ENCODE measurements around the gene TBX20. TPM values are rescaled to one million over a fixed set of nuclear protein-coding genes. Genes with fewer than 3 reads are reported as not detected.
"Not testable (repeated sequence)": the region's sequence is repeated elsewhere in the genome, so short reads cannot be mapped to it uniquely, and the experiment has no call there.

Gene TBX20
- total RNA-seq, 1 experiment from 2014 or later = 2.5 TPM

DNA sequence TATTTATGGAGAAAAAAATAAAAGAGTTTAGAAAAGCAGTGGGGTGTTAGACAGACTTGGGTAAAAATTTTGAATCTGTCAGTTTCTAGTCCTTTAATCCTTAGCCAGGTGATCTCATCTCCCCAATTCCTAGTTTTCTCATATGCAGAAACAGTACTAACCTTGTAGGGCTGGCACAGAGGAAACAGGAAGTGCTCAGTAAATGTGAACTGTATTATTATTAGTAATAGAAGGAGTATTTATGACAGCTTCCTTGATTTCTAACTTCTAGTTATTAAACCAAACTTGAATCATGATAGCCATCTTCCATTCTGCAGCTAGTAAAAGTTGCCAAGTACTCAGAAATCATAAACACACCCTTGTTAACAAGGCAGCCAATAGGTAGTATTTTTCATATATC lies 12.5 kb downstream of the TBX20 start:
- intact Hi-C loops (cut with micrococcal nuclease; ENCODE audit: unreplicated experiment) = no loop called here
- H3K27me3 ChIP-seq (replicated peaks; ENCODE audit: control insufficient read depth, insufficient read depth, low read length) = no peaks in the 10 kb centered on the region
- POLR2A ChIA-PET = no interaction called here
- no peaks in the 10 kb centered on the region for H3K4me1 ChIP-seq
- no peak for TF ChIP-seq CTCF (IDR thresholded peaks at IDR 0.05; ENCODE audit: insufficient read depth in 1 of 2, low read depth in 1 of 2, low read length in 1 of 2, severe bottlenecking in 1 of 2, unreplicated experiment in 1 of 2)
- Mint-ChIP-seq H3K4me1 (ENCODE audit: low read depth, unreplicated experiment) (no peaks in the 10 kb centered on the region), H3K27ac (ENCODE audit: unreplicated experiment) (no peak overlapping the region), H3K4me3 (ENCODE audit: unreplicated experiment) (no peak overlapping the region), H3K9me3 (ENCODE audit: unreplicated experiment) (no peaks in the 10 kb centered on the region), H3K36me3 (ENCODE audit: insufficient read depth, unreplicated experiment) (no peaks in the 10 kb centered on the region), H3K27me3 (ENCODE audit: insufficient read depth, unreplicated experiment) (peaks cover 6% of the 10 kb centered on the region)
- H3K9me3 ChIP-seq = no peaks in the 10 kb centered on the region
- CTCF ChIA-PET = no interaction called here
- H3K36me3 ChIP-seq (ENCODE audit: control insufficient read depth, insufficient read depth, low read length) = no peaks in the 10 kb centered on the region
- no TSS peak for BruUV-seq (replicated peaks)
- H3K4me3 ChIP-seq (ENCODE audit: low read depth, low read length) = no peak overlapping the region
- DNase-seq = no peak

GRCh38 chr7:35241008-35241407 lies 12.9 kb downstream of the TBX20 start:
- POLR2A ChIA-PET; H3K4me1 ChIP-seq; intact Hi-C loops (cut with micrococcal nuclease; ENCODE audit: unreplicated experiment); H3K9me3 ChIP-seq; DNase-seq; BruUV-seq (replicated peaks); H3K4me3 Mint-ChIP-seq (ENCODE audit: unreplicated experiment); H3K36me3 ChIP-seq (ENCODE audit: control insufficient read depth, insufficient read depth, low read length); H3K36me3 Mint-ChIP-seq (ENCODE audit: insufficient read depth, unreplicated experiment); H3K27me3 Mint-ChIP-seq (ENCODE audit: insufficient read depth, unreplicated experiment); H3K27ac Mint-ChIP-seq (ENCODE audit: unreplicated experiment); H3K4me1 Mint-ChIP-seq (ENCODE audit: low read depth, unreplicated experiment); CTCF ChIA-PET; H3K9me3 Mint-ChIP-seq (ENCODE audit: unreplicated experiment); H3K27me3 ChIP-seq (replicated peaks; ENCODE audit: control insufficient read depth, insufficient read depth, low read length); H3K4me3 ChIP-seq (ENCODE audit: low read depth, low read length): not testable (repeated sequence)

- H3K27me3 Mint-ChIP-seq (ENCODE audit: insufficient read depth, unreplicated experiment); H3K27ac Mint-ChIP-seq (ENCODE audit: unreplicated experiment); intact Hi-C loops (cut with micrococcal nuclease; ENCODE audit: unreplicated experiment); H3K27me3 ChIP-seq (replicated peaks; ENCODE audit: control insufficient read depth, insufficient read depth, low read length); BruUV-seq (replicated peaks); CTCF ChIA-PET; H3K4me1 ChIP-seq; H3K4me3 Mint-ChIP-seq (ENCODE audit: unreplicated experiment); H3K36me3 ChIP-seq (ENCODE audit: control insufficient read depth, insufficient read depth, low read length); H3K4me1 Mint-ChIP-seq (ENCODE audit: low read depth, unreplicated experiment); DNase-seq; H3K4me3 ChIP-seq (ENCODE audit: low read depth, low read length); H3K9me3 Mint-ChIP-seq (ENCODE audit: unreplicated experiment); H3K9me3 ChIP-seq; POLR2A ChIA-PET; H3K36me3 Mint-ChIP-seq (ENCODE audit: insufficient read depth, unreplicated experiment): not testable (repeated sequence)
Observed at GRCh38 chr7:35238456-35238855, 15.4 kb downstream of the TBX20 start.

DNA sequence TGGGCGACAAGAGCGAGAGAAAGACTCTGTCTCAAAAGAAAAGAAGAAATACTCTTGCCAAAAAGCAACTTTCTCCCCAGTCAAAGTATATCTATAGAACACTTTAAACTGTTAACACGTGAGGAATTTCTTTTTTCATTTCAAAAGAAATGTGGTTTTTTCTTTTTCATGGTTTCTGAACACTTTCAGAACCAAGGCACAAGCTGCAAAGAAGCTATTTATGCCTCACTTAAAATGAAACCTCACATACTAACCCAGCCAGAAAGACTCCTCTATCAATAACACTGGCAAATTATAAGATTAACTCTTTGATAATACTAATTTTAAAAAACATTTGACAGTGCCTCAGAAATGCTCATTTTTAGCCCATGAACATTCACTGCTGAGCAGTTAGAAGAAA lies 20.9 kb downstream of the TBX20 start:
- BruUV-seq (replicated peaks) = no TSS peak
- Mint-ChIP-seq H3K27me3 (ENCODE audit: insufficient read depth, unreplicated experiment) (peaks cover 5% of the 10 kb centered on the region), H3K4me3 (ENCODE audit: unreplicated experiment) (no peak overlapping the region), H3K4me1 (ENCODE audit: low read depth, unreplicated experiment) (no peaks in the 10 kb centered on the region), H3K9me3 (ENCODE audit: unreplicated experiment) (no peaks in the 10 kb centered on the region), H3K36me3 (ENCODE audit: insufficient read depth, unreplicated experiment) (no peaks in the 10 kb centered on the region), H3K27ac (ENCODE audit: unreplicated experiment) (no peak overlapping the region)
- Histone ChIP-seq H3K36me3 (ENCODE audit: control insufficient read depth, insufficient read depth, low read length) (no peaks in the 10 kb centered on the region), H3K27me3 (replicated peaks; ENCODE audit: control insufficient read depth, insufficient read depth, low read length) (no peaks in the 10 kb centered on the region), H3K4me1 (no peaks in the 10 kb centered on the region), H3K4me3 (ENCODE audit: low read depth, low read length) (no peak overlapping the region), H3K9me3 (no peaks in the 10 kb centered on the region)
- DNase-seq = no peak
- intact Hi-C loops (cut with micrococcal nuclease; ENCODE audit: unreplicated experiment) = no loop called here
- ChIA-PET POLR2A (no interaction called here), CTCF (no interaction called here)
- no peak for TF ChIP-seq CTCF (IDR thresholded peaks at IDR 0.05; ENCODE audit: insufficient read depth in 1 of 2, low read depth in 1 of 2, low read length in 1 of 2, severe bottlenecking in 1 of 2, unreplicated experiment in 1 of 2)

- DNase-seq; H3K27me3 ChIP-seq (replicated peaks; ENCODE audit: control insufficient read depth, insufficient read depth, low read length); BruUV-seq (replicated peaks); H3K36me3 Mint-ChIP-seq (ENCODE audit: insufficient read depth, unreplicated experiment); H3K4me3 ChIP-seq (ENCODE audit: low read depth, low read length); H3K27ac Mint-ChIP-seq (ENCODE audit: unreplicated experiment); H3K4me1 ChIP-seq; H3K4me3 Mint-ChIP-seq (ENCODE audit: unreplicated experiment); H3K4me1 Mint-ChIP-seq (ENCODE audit: low read depth, unreplicated experiment); H3K9me3 Mint-ChIP-seq (ENCODE audit: unreplicated experiment); intact Hi-C loops (cut with micrococcal nuclease; ENCODE audit: unreplicated experiment); H3K9me3 ChIP-seq; H3K27me3 Mint-ChIP-seq (ENCODE audit: insufficient read depth, unreplicated experiment); POLR2A ChIA-PET; H3K36me3 ChIP-seq (ENCODE audit: control insufficient read depth, insufficient read depth, low read length); CTCF ChIA-PET: not testable (repeated sequence)
Observed at GRCh38 chr7:35231221-35231620, 22.7 kb downstream of the TBX20 start.

DNA sequence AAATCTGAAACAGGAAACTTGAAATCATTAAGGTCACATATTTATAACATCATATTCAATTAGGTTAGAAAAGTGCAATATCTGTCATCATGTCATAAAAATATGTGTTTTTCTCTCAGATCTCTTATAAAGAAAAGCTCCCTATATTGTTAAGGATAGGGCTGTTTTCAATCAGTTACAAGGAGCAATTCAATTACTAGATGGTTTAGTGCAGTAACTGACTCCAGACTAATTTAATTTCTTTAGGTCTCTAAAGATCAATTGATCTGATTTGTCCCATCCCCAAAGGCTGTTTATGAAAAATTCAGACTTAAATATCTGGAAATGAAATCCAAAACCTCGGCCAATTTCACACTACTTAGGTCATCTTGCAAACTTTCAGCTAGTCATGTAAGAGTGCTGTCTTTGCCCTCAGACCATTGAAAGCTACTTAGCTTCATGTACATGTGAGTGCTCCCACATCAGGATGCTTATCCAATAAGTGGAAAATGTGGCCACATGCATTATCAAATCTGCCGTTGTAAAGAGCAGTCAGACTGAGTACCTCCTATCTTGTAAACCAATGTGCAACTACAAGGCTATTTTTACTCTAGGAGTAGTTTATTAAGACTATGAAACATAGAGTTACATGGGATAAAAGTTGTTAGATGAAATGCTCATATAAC lies 24.7 kb downstream of the TBX20 start:
- H3K27me3 ChIP-seq (replicated peaks; ENCODE audit: control insufficient read depth, insufficient read depth, low read length); H3K4me1 ChIP-seq; H3K27me3 Mint-ChIP-seq (ENCODE audit: insufficient read depth, unreplicated experiment); DNase-seq; H3K4me3 Mint-ChIP-seq (ENCODE audit: unreplicated experiment); POLR2A ChIA-PET; H3K4me1 Mint-ChIP-seq (ENCODE audit: low read depth, unreplicated experiment); H3K9me3 ChIP-seq; CTCF ChIA-PET; H3K36me3 ChIP-seq (ENCODE audit: control insufficient read depth, insufficient read depth, low read length); H3K4me3 ChIP-seq (ENCODE audit: low read depth, low read length); H3K27ac Mint-ChIP-seq (ENCODE audit: unreplicated experiment); BruUV-seq (replicated peaks); H3K36me3 Mint-ChIP-seq (ENCODE audit: insufficient read depth, unreplicated experiment); H3K9me3 Mint-ChIP-seq (ENCODE audit: unreplicated experiment); intact Hi-C loops (cut with micrococcal nuclease; ENCODE audit: unreplicated experiment): not testable (repeated sequence)
